OCI-LY7 (cell line): ENCODE results near the gene POLR1C. TPM values are rescaled to one million over a fixed set of nuclear protein-coding genes. Genes with fewer than 3 reads are reported as not detected.

ENCODE experiments used
- BruUV-seq: library from RNA; stranded (reverse); fragments of 400-500 nt; replicated peaks from 2 replicates; lab custom pipeline; 2021; lab: Mats Ljungman, UMichigan
- CTCF ChIA-PET: fragments of 300-600 bp; sonication (Branson Sonifier 250); formaldehyde crosslinking; loops from one replicate; lab custom pipeline; 2022; ENCODE audit warnings: antibody characterized with exemption; ENCODE audit not compliant: unreplicated experiment; lab: Charles Lee
- POLR2A ChIA-PET: fragments of 300-600 bp; sonication (Branson Sonifier 250); formaldehyde crosslinking; loops from one replicate; lab custom pipeline; 2022; ENCODE audit warnings: antibody characterized with exemption; lab: Charles Lee
- DNase-seq: peaks from one replicate; pipeline ENCODE4 v3.0.0-alpha.2; 2015; ENCODE audit warnings: low spot score
- H2AFZ ChIP-seq: fragments of 200-600 bp; sonication (generic), shearing (Covaris generic); 2 replicates; pipeline ENCODE4 v1.6.1; 2014; ENCODE audit warnings: mild to moderate bottlenecking, antibody characterized with exemption, low read length, moderate library complexity
- H3K27ac ChIP-seq: fragments of 200-600 bp; sonication (generic); 2 replicates; pipeline ENCODE4 v1.5.1; 2014; ENCODE audit warnings: mixed run types, low read depth, mild to moderate bottlenecking, moderate library complexity, low read length, inconsistent platforms; ENCODE audit not compliant: poor library complexity, severe bottlenecking
- H3K36me3 ChIP-seq: fragments of 200-600 bp; sonication (generic); 2 replicates; pipeline ENCODE4 v1.6.1; 2014; ENCODE audit warnings: mild to moderate bottlenecking, antibody characterized with exemption, low read length, moderate library complexity, mixed read lengths; ENCODE audit not compliant: insufficient read depth
- H3K4me1 ChIP-seq: fragments of 200-600 bp; sonication (generic); 2 replicates; pipeline ENCODE4 v1.5.1; 2014; ENCODE audit warnings: mild to moderate bottlenecking, low read length; ENCODE audit not compliant: insufficient read depth, poor library complexity, severe bottlenecking
- H3K4me2 ChIP-seq: fragments of 200-600 bp; sonication (generic); 2 replicates; pipeline ENCODE4 v1.6.1; 2014; ENCODE audit warnings: mild to moderate bottlenecking, low read length
- H3K4me3 ChIP-seq: fragments of 200-600 bp; sonication (generic); 2 replicates; pipeline ENCODE4 v1.5.1; 2014; ENCODE audit warnings: mild to moderate bottlenecking, low read depth, low read length; ENCODE audit not compliant: poor library complexity, severe bottlenecking
- H3K79me2 ChIP-seq: fragments of 200-600 bp; sonication (generic); 2 replicates; pipeline ENCODE4 v1.6.1; 2016; ENCODE audit warnings: low read depth, mild to moderate bottlenecking, low read length, moderate library complexity, mixed read lengths; ENCODE audit not compliant: insufficient read depth
- H3K9me2 ChIP-seq: fragments of 200-600 bp; sonication (generic); 2 replicates; pipeline ENCODE4 v1.6.1; 2016; ENCODE audit warnings: mild to moderate bottlenecking, low read length, mixed read lengths; ENCODE audit not compliant: insufficient read depth
- H3K9me3 ChIP-seq: fragments of 200-600 bp; sonication (generic); 2 replicates; pipeline ENCODE4 v1.6.1; 2014; ENCODE audit warnings: mild to moderate bottlenecking, mixed run types, low read length, mixed read lengths
- H4K20me1 ChIP-seq: fragments of 200-600 bp; sonication (generic); 2 replicates; pipeline ENCODE4 v1.6.1; 2014; ENCODE audit warnings: mild to moderate bottlenecking, antibody characterized with exemption, low read length, moderate library complexity, mixed read lengths; ENCODE audit not compliant: insufficient read depth
- CTCF ChIP-seq: fragments of 200-600 bp; sonication (generic); conservative IDR thresholded peaks from 2 replicates; pipeline ENCODE4 v1.5.1; 2014; ENCODE audit warnings: mild to moderate bottlenecking, antibody characterized with exemption, low read length, moderate library complexity, mixed read lengths
- EZH2phosphoT487 ChIP-seq: fragments of 200-600 bp; sonication (generic); IDR thresholded peaks from 2 replicates; pipeline ENCODE4 v1.6.1; 2018; ENCODE audit warnings: low read depth, borderline replicate concordance, mild to moderate bottlenecking, mixed run types, antibody characterized with exemption, low read length, moderate library complexity, mixed read lengths
- intact Hi-C: fragments of 100-400 bp; cut with micrococcal nuclease; formaldehyde crosslinking; loops from one replicate; pipeline ENCODE4 v1.10.0; 2022; ENCODE audit not compliant: unreplicated experiment
- total RNA-seq, 2 experiments: library from RNA; depleted of rRNA in 1 of 2; stranded (reverse); fragments of >200 nt in 1 of 2; shearing (Covaris generic) in 1 of 2; gene quantifications; 2 replicates each; pipeline ENCODE4 v1.2.3, GENCODE V29; 2014 to 2022

POLR1C gene
- total RNA-seq, 2 experiments from 2014 or later = 40.7 to 41.2 TPM

- BruUV-seq = no TSS peak
- intact Hi-C loops = no loop called here
- ChIA-PET POLR2A (no interaction called here), CTCF (no interaction called here)
- Histone ChIP-seq H3K4me2 (no peak overlapping the region), H4K20me1 (no peaks in the 10 kb centered on the region), H3K9me3 (no peaks in the 10 kb centered on the region), H3K27ac (no peak overlapping the region), H3K9me2 (no peaks in the 10 kb centered on the region), H3K4me3 (no peak overlapping the region), H3K79me2 (no peaks in the 10 kb centered on the region), H3K4me1 (peaks cover 7% of the 10 kb centered on the region), H3K36me3 (no peaks in the 10 kb centered on the region), H2AFZ (no peak overlapping the region)
- DNase-seq = no peak
- TF ChIP-seq CTCF = no peak
- no peak for TF ChIP-seq EZH2phosphoT487
These were observed 44.4 kb upstream of the POLR1C start for GRCh38 chr6:43472515-43472914.

- peaks cover 18% of the 10 kb centered on the region for H3K4me1 ChIP-seq
- H2AFZ ChIP-seq = no peak overlapping the region
- DNase-seq = no peak
- BruUV-seq = no TSS peak
- POLR2A ChIA-PET = interaction anchor here (0.6 kb wide), 1 partner anchor 82 kb away, joined by 3 read pairs; no protein-coding TSS in a partner anchor
- H3K9me2 ChIP-seq = no peaks in the 10 kb centered on the region
- peaks cover 8% of the 10 kb centered on the region; the same call in 1 of the 2 replicates for H3K79me2 ChIP-seq
- H3K4me3 ChIP-seq = no peak overlapping the region
- intact Hi-C loops = loop anchor here (5.0 kb wide), 1 partner anchor 303 kb away; the partner anchor contains the start of gene SRF
- no peaks in the 10 kb centered on the region for H3K9me3 ChIP-seq
- H3K36me3 ChIP-seq = no peaks in the 10 kb centered on the region
- H3K27ac ChIP-seq = no peak overlapping the region
- CTCF ChIA-PET = no interaction called here
- H4K20me1 ChIP-seq = no peaks in the 10 kb centered on the region
- H3K4me2 ChIP-seq = no peak overlapping the region
- TF ChIP-seq CTCF = no peak
- TF ChIP-seq EZH2phosphoT487 = no peak
These were observed 41.4 kb upstream of the POLR1C start for GRCh38 chr6:43475516-43475915.

- Histone ChIP-seq H2AFZ (peak overlapping the region; percentile 96), H3K9me2 (no peaks in the 10 kb centered on the region), H3K9me3 (no peaks in the 10 kb centered on the region), H3K4me1 (peaks cover 18% of the 10 kb centered on the region), H4K20me1 (no peaks in the 10 kb centered on the region), H3K79me2 (peaks cover 8% of the 10 kb centered on the region; the same call in 1 of the 2 replicates), H3K27ac (no peak overlapping the region), H3K4me3 (peak overlapping the region; percentile 82), H3K36me3 (no peaks in the 10 kb centered on the region), H3K4me2 (peak overlapping the region; percentile 89)
- intact Hi-C loops = loop anchor here (5.0 kb wide), 1 partner anchor 304 kb away; the partner anchor contains the start of gene SRF
- no peak for TF ChIP-seq EZH2phosphoT487
- no peak for TF ChIP-seq CTCF
- peak; percentile 33 for DNase-seq
- BruUV-seq = no TSS peak
- ChIA-PET POLR2A (interaction anchor here (0.7 to 2.1 kb wide), 6 partner anchors 12 to 162 kb away, joined by 4 to 6 read pairs (median 5); no protein-coding TSS in a partner anchor), CTCF (interaction anchor here (0.7 kb wide), 1 partner anchor 1308 kb away, joined by 7 read pairs; no protein-coding TSS in a partner anchor)
These were observed 40.1 kb upstream of the POLR1C start for GRCh38 chr6:43476746-43477145.
